Measurements from ENCODE around the gene NRG3. TPM values are rescaled to one million over a fixed set of nuclear protein-coding genes. Genes with fewer than 3 reads are reported as not detected.

NRG3 gene
- total and polyA plus RNA-seq, 5 donors from 2014 or later = not detected

DNA sequence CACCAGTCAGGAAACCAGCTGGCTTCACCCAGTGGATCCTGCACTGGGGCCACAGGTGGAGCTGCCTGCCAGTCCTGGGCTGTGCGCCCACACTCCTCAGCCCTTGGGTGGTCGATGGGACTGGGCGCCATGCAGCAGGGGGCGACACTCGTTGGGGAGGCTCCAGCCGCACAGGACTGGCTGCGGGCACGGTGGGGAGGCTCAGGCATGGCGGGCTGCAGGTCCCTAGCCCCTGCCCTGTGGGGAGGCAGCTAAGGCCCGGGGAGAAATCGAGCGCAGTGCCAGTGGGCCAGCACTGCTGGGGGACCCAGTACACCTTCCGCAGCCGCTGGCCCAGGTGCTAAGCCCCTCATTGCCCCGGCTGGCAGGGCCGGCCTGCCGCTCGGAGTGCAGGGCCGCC lies 12.4 kb upstream of the NRG3 start:
- H3K27ac Mint-ChIP-seq = no peak overlapping the region
- H3K4me3 Mint-ChIP-seq = no peak overlapping the region
- ATAC-seq (ENCODE audit: low read depth in 2 of 2) = no peak
- Histone ChIP-seq H3K27ac (ENCODE audit: insufficient read depth, low read length, poor library complexity, severe bottlenecking) (no peak overlapping the region), H3K36me3 (ENCODE audit: control insufficient read depth, insufficient read depth, low read length) (no peaks in the 10 kb centered on the region), H3K27me3 (ENCODE audit: control insufficient read depth, insufficient read depth, low read length) (no peaks in the 10 kb centered on the region), H3K4me3 (ENCODE audit: low read depth, low read length) (no peak overlapping the region), H3K4me1 (ENCODE audit: control insufficient read depth, insufficient read depth, low read length, poor library complexity, severe bottlenecking) (no peaks in the 10 kb centered on the region), H3K9me3 (ENCODE audit: control insufficient read depth in 2 of 2, low read length in 2 of 2) (no peaks in the 10 kb centered on the region)
- peaks cover 0 to 5% (median 0%) of the 10 kb centered on the region in 7 donors for H3K9me3 Mint-ChIP-seq
- H3K36me3 Mint-ChIP-seq = no peaks in the 10 kb centered on the region
- H3K27me3 Mint-ChIP-seq = no peaks in the 10 kb centered on the region
- H3K4me1 Mint-ChIP-seq = no peaks in the 10 kb centered on the region
- no peak for DNase-seq

GRCh38 chr10:81863771-81864170 lies 11.2 kb upstream of the NRG3 start:
- Mint-ChIP-seq H3K27ac (no peak overlapping the region), H3K9me3 (peaks cover 0 to 5% (median 0%) of the 10 kb centered on the region in 7 donors), H3K36me3 (no peaks in the 10 kb centered on the region), H3K4me3 (no peak overlapping the region), H3K27me3 (no peaks in the 10 kb centered on the region), H3K4me1 (no peaks in the 10 kb centered on the region)
- Histone ChIP-seq H3K4me3 (ENCODE audit: low read depth, low read length) (no peak overlapping the region), H3K27ac (ENCODE audit: insufficient read depth, low read length, poor library complexity, severe bottlenecking) (no peak overlapping the region), H3K4me1 (ENCODE audit: control insufficient read depth, insufficient read depth, low read length, poor library complexity, severe bottlenecking) (no peaks in the 10 kb centered on the region), H3K36me3 (ENCODE audit: control insufficient read depth, insufficient read depth, low read length) (no peaks in the 10 kb centered on the region), H3K9me3 (ENCODE audit: control insufficient read depth in 2 of 2, low read length in 2 of 2) (no peaks in the 10 kb centered on the region), H3K27me3 (ENCODE audit: control insufficient read depth, insufficient read depth, low read length) (no peaks in the 10 kb centered on the region)
- ATAC-seq (ENCODE audit: low read depth in 2 of 2) (no peak), DNase-seq (no peak)

DNA sequence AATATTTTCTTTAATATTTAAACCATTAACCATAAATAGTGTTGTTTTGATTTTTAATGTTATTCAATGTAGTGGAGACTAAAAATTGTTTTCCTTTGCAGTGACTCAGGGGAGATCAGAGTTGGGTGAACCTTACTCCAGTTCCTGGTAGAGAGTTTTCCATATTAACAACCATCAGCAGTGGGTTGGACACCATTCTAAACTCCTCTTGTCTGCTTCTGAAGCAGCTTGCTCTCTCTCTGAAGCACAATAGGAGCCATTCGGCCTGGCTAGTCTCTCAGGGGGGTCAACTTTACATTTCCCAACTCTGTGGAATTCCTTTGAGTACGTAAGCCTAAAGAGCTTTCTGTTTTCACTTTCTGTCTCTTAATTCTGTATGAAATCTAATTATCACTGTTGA lies 9.4 kb upstream of the NRG3 start:
- Histone ChIP-seq H3K36me3 (ENCODE audit: control insufficient read depth, insufficient read depth, low read length) (no peaks in the 10 kb centered on the region), H3K27me3 (ENCODE audit: control insufficient read depth, insufficient read depth, low read length) (no peaks in the 10 kb centered on the region), H3K9me3 (ENCODE audit: control insufficient read depth in 2 of 2, low read length in 2 of 2) (no peaks in the 10 kb centered on the region), H3K27ac (ENCODE audit: insufficient read depth, low read length, poor library complexity, severe bottlenecking) (no peak overlapping the region), H3K4me1 (ENCODE audit: control insufficient read depth, insufficient read depth, low read length, poor library complexity, severe bottlenecking) (no peaks in the 10 kb centered on the region), H3K4me3 (ENCODE audit: low read depth, low read length) (no peak overlapping the region)
- no peaks in the 10 kb centered on the region for H3K9me3 Mint-ChIP-seq
- no peaks in the 10 kb centered on the region for H3K27me3 Mint-ChIP-seq
- H3K36me3 Mint-ChIP-seq = no peaks in the 10 kb centered on the region
- no peak for DNase-seq
- H3K4me1 Mint-ChIP-seq = no peaks in the 10 kb centered on the region
- ATAC-seq (ENCODE audit: low read depth in 2 of 2) = no peak
- H3K27ac Mint-ChIP-seq = no peak overlapping the region
- no peak overlapping the region for H3K4me3 Mint-ChIP-seq

DNA sequence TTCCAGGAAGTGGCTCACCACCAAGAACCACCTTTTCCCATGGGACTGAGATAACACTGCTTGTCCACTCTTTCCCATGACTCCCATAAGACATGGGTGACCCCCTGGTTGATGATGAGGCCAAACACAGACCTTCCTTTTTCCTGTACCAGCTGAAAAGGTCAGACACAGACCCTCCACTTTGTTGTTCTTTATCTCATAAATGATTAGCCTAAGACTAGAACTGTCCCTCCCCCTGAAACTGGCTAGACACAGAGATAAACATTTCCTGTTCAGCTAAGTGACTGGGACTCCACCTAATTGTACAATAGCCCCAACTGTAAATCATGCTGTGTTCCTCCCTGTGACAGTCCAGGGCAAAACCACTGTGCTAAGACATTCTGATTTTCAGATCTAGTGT lies 8.2 kb upstream of the NRG3 start:
- no peak for DNase-seq
- Mint-ChIP-seq H3K9me3 (no peaks in the 10 kb centered on the region), H3K27me3 (peaks cover 6% of the 10 kb centered on the region)

GRCh38 chr10:81870472-81870871 lies 4.5 kb upstream of the NRG3 start:
- DNase-seq = no peak
- H3K27me3 Mint-ChIP-seq = peaks cover 16% of the 10 kb centered on the region
- H3K36me3 ChIP-seq (ENCODE audit: control insufficient read depth, insufficient read depth, low read length) = no peaks in the 10 kb centered on the region
- H3K9me3 Mint-ChIP-seq = no peaks in the 10 kb centered on the region
- H3K4me3 Mint-ChIP-seq = peak overlapping the region in 1 of 4 donors; percentile 67
- H3K4me3 ChIP-seq (ENCODE audit: low read depth, low read length) = no peak overlapping the region
- H3K4me1 ChIP-seq (ENCODE audit: control insufficient read depth, insufficient read depth, low read length, poor library complexity, severe bottlenecking) = no peaks in the 10 kb centered on the region
- H3K27me3 ChIP-seq (ENCODE audit: control insufficient read depth, insufficient read depth, low read length) = peaks cover 7% of the 10 kb centered on the region
- H3K27ac ChIP-seq (ENCODE audit: insufficient read depth, low read length, poor library complexity, severe bottlenecking) = no peak overlapping the region
- H3K36me3 Mint-ChIP-seq = peaks cover 3% of the 10 kb centered on the region
- peaks cover 0 to 2% (median 0%) of the 10 kb centered on the region in 4 donors for H3K4me1 Mint-ChIP-seq
- no peaks in the 10 kb centered on the region for H3K9me3 ChIP-seq (ENCODE audit: control insufficient read depth in 2 of 2, low read length in 2 of 2)
- ATAC-seq (ENCODE audit: low read depth in 2 of 2) = no peak
- no peak overlapping the region for H3K27ac Mint-ChIP-seq

More for the DNA sequence above, 8.2 kb upstream of the NRG3 start:
- H3K4me3 Mint-ChIP-seq = no peak overlapping the region
- no peak for ATAC-seq (ENCODE audit: low read depth in 2 of 2)
- Histone ChIP-seq H3K27me3 (ENCODE audit: control insufficient read depth, insufficient read depth, low read length) (peaks cover 4% of the 10 kb centered on the region), H3K27ac (ENCODE audit: insufficient read depth, low read length, poor library complexity, severe bottlenecking) (no peak overlapping the region), H3K4me3 (ENCODE audit: low read depth, low read length) (no peak overlapping the region), H3K36me3 (ENCODE audit: control insufficient read depth, insufficient read depth, low read length) (no peaks in the 10 kb centered on the region), H3K4me1 (ENCODE audit: control insufficient read depth, insufficient read depth, low read length, poor library complexity, severe bottlenecking) (no peaks in the 10 kb centered on the region), H3K9me3 (ENCODE audit: control insufficient read depth in 2 of 2, low read length in 2 of 2) (no peaks in the 10 kb centered on the region)
- no peak overlapping the region for H3K27ac Mint-ChIP-seq
- H3K36me3 Mint-ChIP-seq = no peaks in the 10 kb centered on the region
- no peaks in the 10 kb centered on the region for H3K4me1 Mint-ChIP-seq

- H3K27me3 Mint-ChIP-seq = peaks cover 22% of the 10 kb centered on the region
- H3K4me3 Mint-ChIP-seq = no peak overlapping the region
- peaks cover 3% of the 10 kb centered on the region for H3K36me3 Mint-ChIP-seq
- ATAC-seq (ENCODE audit: low read depth in 2 of 2) (no peak), DNase-seq (no peak)
- no peak overlapping the region for H3K27ac Mint-ChIP-seq
- H3K4me1 Mint-ChIP-seq = peaks cover 0 to 9% (median 3%) of the 10 kb centered on the region in 4 donors
- H3K4me1 ChIP-seq (ENCODE audit: control insufficient read depth, insufficient read depth, low read length, poor library complexity, severe bottlenecking) = no peaks in the 10 kb centered on the region
- no peaks in the 10 kb centered on the region for H3K36me3 ChIP-seq (ENCODE audit: control insufficient read depth, insufficient read depth, low read length)
- H3K27me3 ChIP-seq (ENCODE audit: control insufficient read depth, insufficient read depth, low read length) = peaks cover 9% of the 10 kb centered on the region
- no peak overlapping the region for H3K4me3 ChIP-seq (ENCODE audit: low read depth, low read length)
- H3K27ac ChIP-seq (ENCODE audit: insufficient read depth, low read length, poor library complexity, severe bottlenecking) = no peak overlapping the region
- H3K9me3 Mint-ChIP-seq = peaks cover 0 to 3% (median 0%) of the 10 kb centered on the region in 7 donors
- no peaks in the 10 kb centered on the region for H3K9me3 ChIP-seq (ENCODE audit: control insufficient read depth in 2 of 2, low read length in 2 of 2)
These were observed 3.4 kb upstream of the NRG3 start for GRCh38 chr10:81871558-81871957.

DNA sequence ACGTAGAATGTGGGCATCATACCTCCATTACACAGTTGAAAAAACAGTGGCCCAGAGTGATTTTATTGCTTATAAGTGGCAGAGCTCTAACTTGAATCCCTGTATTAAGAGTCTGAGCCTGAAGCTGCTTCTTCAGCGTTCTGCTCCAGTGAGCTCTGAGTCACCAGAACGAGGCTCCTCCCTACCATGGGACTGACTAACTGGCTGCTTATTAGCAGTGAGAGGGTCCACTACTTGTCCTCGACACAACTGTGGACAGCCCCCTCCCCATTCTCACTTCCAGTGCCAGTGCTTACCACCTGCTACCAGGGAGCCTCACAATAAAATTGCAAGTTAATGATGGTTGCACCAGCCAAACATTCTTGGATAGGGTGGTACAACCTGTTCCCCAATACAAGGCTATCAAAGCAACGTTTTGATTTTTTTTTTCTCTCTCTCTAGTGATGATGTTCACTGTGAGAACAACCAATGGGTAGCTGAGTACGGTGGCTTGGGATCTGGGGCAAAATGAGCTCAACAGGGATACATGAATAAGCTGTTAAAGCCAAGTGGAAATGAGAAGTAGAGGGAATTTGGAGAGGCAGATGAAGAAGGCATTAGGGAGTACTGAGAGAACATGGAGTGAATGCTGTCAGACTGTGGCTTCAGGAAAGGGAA lies 2.7 kb upstream of the NRG3 start:
- no peak overlapping the region for H3K27ac Mint-ChIP-seq
- H3K36me3 ChIP-seq (ENCODE audit: control insufficient read depth, insufficient read depth, low read length) = no peaks in the 10 kb centered on the region
- H3K4me3 Mint-ChIP-seq = peak overlapping the region in 1 of 4 donors; percentile 27
- H3K9me3 ChIP-seq (ENCODE audit: control insufficient read depth in 2 of 2, low read length in 2 of 2) = no peaks in the 10 kb centered on the region
- H3K27ac ChIP-seq (ENCODE audit: insufficient read depth, low read length, poor library complexity, severe bottlenecking) = no peak overlapping the region
- peaks cover 3% of the 10 kb centered on the region for H3K36me3 Mint-ChIP-seq
- H3K27me3 ChIP-seq (ENCODE audit: control insufficient read depth, insufficient read depth, low read length) = peaks cover 12% of the 10 kb centered on the region
- ATAC-seq (ENCODE audit: low read depth in 2 of 2) (no peak), DNase-seq (no peak)
- no peak overlapping the region for H3K4me3 ChIP-seq (ENCODE audit: low read depth, low read length)
- H3K27me3 Mint-ChIP-seq = peaks cover 30% of the 10 kb centered on the region
- H3K9me3 Mint-ChIP-seq = peaks cover 0 to 4% (median 0%) of the 10 kb centered on the region in 7 donors
- H3K4me1 ChIP-seq (ENCODE audit: control insufficient read depth, insufficient read depth, low read length, poor library complexity, severe bottlenecking) = no peaks in the 10 kb centered on the region
- peaks cover 0 to 11% (median 7%) of the 10 kb centered on the region in 4 donors for H3K4me1 Mint-ChIP-seq

DNA sequence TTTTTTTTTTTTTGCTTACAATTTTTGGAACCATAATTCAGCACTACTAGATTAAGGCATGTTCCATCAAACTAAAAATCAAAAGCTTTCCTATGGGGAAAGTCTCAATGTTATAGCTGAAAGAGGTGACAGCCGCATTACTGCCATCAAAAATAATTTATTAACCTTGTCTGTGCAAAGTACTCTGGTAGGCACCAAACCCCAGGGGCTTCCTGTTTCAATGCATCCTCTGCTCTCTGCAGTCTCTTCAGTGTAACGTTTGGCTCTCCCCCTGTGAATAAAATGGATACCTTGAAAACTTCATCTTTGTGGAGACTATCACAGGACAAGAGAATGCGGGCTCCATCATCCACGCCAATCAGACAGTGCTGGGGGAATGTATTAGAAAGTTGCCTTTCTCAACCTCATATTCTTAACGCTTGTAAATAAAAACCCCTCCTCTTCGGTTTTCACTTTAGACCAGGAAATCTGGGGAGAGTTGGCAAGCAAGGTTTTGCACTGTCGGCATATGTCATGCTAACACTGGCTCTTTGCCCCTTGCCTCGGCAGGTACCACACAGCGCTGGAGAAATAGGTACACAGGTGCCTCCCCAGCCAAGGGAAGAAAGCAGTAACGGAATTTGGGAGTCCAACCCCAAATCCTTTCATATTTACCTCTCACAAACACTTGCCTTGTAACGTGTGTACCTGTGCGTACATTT lies 1.6 kb upstream of the NRG3 start:
- peaks cover 0 to 12% (median 7%) of the 10 kb centered on the region in 4 donors for H3K4me1 Mint-ChIP-seq
- peaks cover 3% of the 10 kb centered on the region for H3K36me3 Mint-ChIP-seq
- no peaks in the 10 kb centered on the region for H3K4me1 ChIP-seq (ENCODE audit: control insufficient read depth, insufficient read depth, low read length, poor library complexity, severe bottlenecking)
- no peaks in the 10 kb centered on the region for H3K36me3 ChIP-seq (ENCODE audit: control insufficient read depth, insufficient read depth, low read length)
- H3K4me3 ChIP-seq (ENCODE audit: low read depth, low read length) = no peak overlapping the region
- peaks cover 0 to 4% (median 0%) of the 10 kb centered on the region in 7 donors for H3K9me3 Mint-ChIP-seq
- H3K27me3 Mint-ChIP-seq = peaks cover 37% of the 10 kb centered on the region
- peak overlapping the region in 1 of 4 donors; percentile 2 for H3K4me3 Mint-ChIP-seq
- H3K27me3 ChIP-seq (ENCODE audit: control insufficient read depth, insufficient read depth, low read length) = peaks cover 17% of the 10 kb centered on the region
- no peak overlapping the region for H3K27ac Mint-ChIP-seq
- H3K27ac ChIP-seq (ENCODE audit: insufficient read depth, low read length, poor library complexity, severe bottlenecking) = no peak overlapping the region
- ATAC-seq (ENCODE audit: low read depth in 2 of 2) (no peak), DNase-seq (no peak)
- no peaks in the 10 kb centered on the region for H3K9me3 ChIP-seq (ENCODE audit: control insufficient read depth in 2 of 2, low read length in 2 of 2)
